H1 (cell line): ENCODE data around the gene SH3PXD2A. TPM values are rescaled to one million over a fixed set of nuclear protein-coding genes. Genes with fewer than 3 reads are reported as not detected.

Experiments
- HDAC2 ChIP-seq, 2 experiments: fragments of 300-600 bp in 1 of 2; sonication (generic) in 1 of 2; IDR thresholded peaks; 2 replicates each; pipeline ENCODE4 v1.6.1; 2011 to 2012; ENCODE audit warnings: low read depth in 2 of 2, low read length in 2 of 2, mild to moderate bottlenecking in 2 of 2, moderate library complexity in 2 of 2, borderline replicate concordance in 1 of 2, inconsistent platforms in 1 of 2
- RXRA ChIP-seq: IDR thresholded peaks from 2 replicates; pipeline ENCODE4 v1.6.1; 2011; ENCODE audit warnings: low read depth, mild to moderate bottlenecking, low read length, moderate library complexity; ENCODE audit not compliant: insufficient read depth
- polyA plus RNA-seq, 7 experiments: library from polyadenylated mRNA; depleted of rRNA in 3 of 7; stranded (reverse) in 5 of 7; unstranded in 2 of 7; fragments of >200 nt in 5 of 7; fragments of 200-250 nt in 2 of 7; gene quantifications; 1 replicate in 5 of 7; 2 replicates in 1 of 7; 4 replicates in 1 of 7; pipeline versions ENCODE4 v1.2.1 to v1.2.3, GENCODE V29; 2011 to 2013; ENCODE audit warnings: missing spikeins in 2 of 7, mixed read lengths in 2 of 7
- total RNA-seq: library from RNA; stranded (reverse); fragmentation: NEBNext Ultra II Directional; extraction: Animal tissue kit (Norgen Biotek cat#: 25700); gene quantifications from 2 replicates; pipeline ENCODE4 v1.2.1, GENCODE V29; 2021

Gene SH3PXD2A
- total and polyA plus RNA-seq, 2 of the 8 experiments (the other 6 are each of a cell fraction or from before 2014, with no cell fraction given), result 5.4 to 16.3 TPM

DNA sequence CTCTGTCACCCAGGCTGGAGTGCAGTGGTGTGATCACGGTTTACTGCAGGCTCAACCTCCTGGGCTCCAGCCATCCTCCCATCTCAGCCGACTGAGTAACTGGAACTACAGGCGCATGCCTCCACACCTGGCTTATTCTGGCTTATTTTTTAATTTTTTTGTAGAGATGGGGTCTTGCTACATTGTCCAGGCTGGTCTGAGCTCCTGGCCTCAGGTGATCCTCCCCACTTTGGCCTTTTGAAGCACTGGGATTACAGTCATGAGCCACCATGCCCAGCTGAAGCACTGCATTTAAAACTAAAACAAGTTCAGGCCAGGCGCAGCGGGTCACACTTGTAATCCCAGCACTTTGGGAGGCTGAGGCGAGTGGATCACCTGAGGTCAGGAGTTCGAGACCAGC is 8.0 kb downstream of the SH3PXD2A start (continued):
- TF ChIP-seq HDAC2 (IDR thresholded peaks at IDR 0.05; ENCODE audit: borderline replicate concordance in 1 of 2, low read depth in 2 of 2, low read length in 2 of 2) (no peak), RXRA (no peak)
